Mucosa of stomach (tissue), 1 donor: Measurements from ENCODE around the gene EXOC4.

ENCODE experiments used
- H3K27me3 ChIP-seq: one replicate; pipeline ENCODE4 v1.7.0; 2013; ENCODE audit warnings: mild to moderate bottlenecking, low read length; ENCODE audit not compliant: control insufficient read depth, insufficient read depth
- H3K36me3 ChIP-seq: one replicate; pipeline ENCODE4 v1.7.0; 2013; ENCODE audit warnings: low read length; ENCODE audit not compliant: control insufficient read depth, insufficient read depth
- H3K4me1 ChIP-seq: one replicate; pipeline ENCODE4 v1.7.0; 2013; ENCODE audit warnings: mild to moderate bottlenecking, low read length; ENCODE audit not compliant: control insufficient read depth, insufficient read depth
- H3K4me3 ChIP-seq: one replicate; pipeline ENCODE4 v1.7.0; 2013; ENCODE audit warnings: low read length
- H3K9ac ChIP-seq: one replicate; pipeline ENCODE4 v1.7.0; 2013; ENCODE audit warnings: mild to moderate bottlenecking, low read length, moderate library complexity
- H3K9me3 ChIP-seq: one replicate; pipeline ENCODE4 v1.7.0; 2013; ENCODE audit warnings: mild to moderate bottlenecking, low read length, moderate library complexity; ENCODE audit not compliant: control insufficient read depth
- donor health status: Pancreatic carcinoma.

The EXOC4 gene

GRCh38 chr7:133437544-133437943, 184.7 kb downstream of the EXOC4 start:
- no peaks in the 10 kb centered on the region for H3K27me3 ChIP-seq

GRCh38 chr7:133442818-133443217, 189.9 kb downstream of the EXOC4 start:
- Histone ChIP-seq H3K36me3 (no peaks in the 10 kb centered on the region), H3K4me3 (no peak overlapping the region)

More at GRCh38 chr7:133437544-133437943, 184.7 kb downstream of the EXOC4 start:
- Histone ChIP-seq H3K4me3 (no peak overlapping the region), H3K9ac (no peak overlapping the region), H3K4me1 (no peaks in the 10 kb centered on the region), H3K9me3 (no peaks in the 10 kb centered on the region), H3K36me3 (no peaks in the 10 kb centered on the region)

GRCh38 chr7:133445617-133446016, 192.7 kb downstream of the EXOC4 start:
- no peaks in the 10 kb centered on the region for H3K36me3 ChIP-seq
- H3K27me3 ChIP-seq, result no peaks in the 10 kb centered on the region
- no peak overlapping the region for H3K4me3 ChIP-seq
- no peaks in the 10 kb centered on the region for H3K9me3 ChIP-seq
- no peaks in the 10 kb centered on the region for H3K4me1 ChIP-seq
- H3K9ac ChIP-seq, result no peak overlapping the region

More at GRCh38 chr7:133442818-133443217, 189.9 kb downstream of the EXOC4 start:
- H3K4me1 ChIP-seq, result no peaks in the 10 kb centered on the region
- H3K9me3 ChIP-seq, result no peaks in the 10 kb centered on the region
- H3K27me3 ChIP-seq, result no peaks in the 10 kb centered on the region
- H3K9ac ChIP-seq, result no peak overlapping the region

GRCh38 chr7:133448012-133448411, 195.1 kb downstream of the EXOC4 start:
- Histone ChIP-seq H3K9ac (no peak overlapping the region), H3K4me3 (no peak overlapping the region), H3K27me3 (no peaks in the 10 kb centered on the region), H3K4me1 (no peaks in the 10 kb centered on the region), H3K36me3 (no peaks in the 10 kb centered on the region), H3K9me3 (no peaks in the 10 kb centered on the region)

GRCh38 chr7:133452577-133452976, 199.7 kb downstream of the EXOC4 start:
- H3K4me1 ChIP-seq, result no peaks in the 10 kb centered on the region
- no peaks in the 10 kb centered on the region for H3K9me3 ChIP-seq
- no peak overlapping the region for H3K4me3 ChIP-seq
- no peaks in the 10 kb centered on the region for H3K36me3 ChIP-seq
- H3K27me3 ChIP-seq, result no peaks in the 10 kb centered on the region
- no peak overlapping the region for H3K9ac ChIP-seq

- H3K4me3 ChIP-seq, result no peak overlapping the region
- H3K9ac ChIP-seq, result no peak overlapping the region
- no peaks in the 10 kb centered on the region for H3K27me3 ChIP-seq
- H3K36me3 ChIP-seq, result no peaks in the 10 kb centered on the region
- H3K9me3 ChIP-seq, result no peaks in the 10 kb centered on the region
- H3K4me1 ChIP-seq, result no peaks in the 10 kb centered on the region
These were observed 205.8 kb downstream of the EXOC4 start for GRCh38 chr7:133458688-133459087.

- H3K36me3 ChIP-seq, result no peaks in the 10 kb centered on the region
- no peaks in the 10 kb centered on the region for H3K9me3 ChIP-seq
- no peak overlapping the region for H3K9ac ChIP-seq
- no peak overlapping the region for H3K4me3 ChIP-seq
- H3K27me3 ChIP-seq, result no peaks in the 10 kb centered on the region
- H3K4me1 ChIP-seq, result no peaks in the 10 kb centered on the region
These were observed 208.5 kb downstream of the EXOC4 start for GRCh38 chr7:133461421-133461820.

- no peak overlapping the region for H3K9ac ChIP-seq
- H3K27me3 ChIP-seq, result no peaks in the 10 kb centered on the region
- no peak overlapping the region for H3K4me3 ChIP-seq
- H3K36me3 ChIP-seq, result no peaks in the 10 kb centered on the region
- no peaks in the 10 kb centered on the region for H3K4me1 ChIP-seq
- H3K9me3 ChIP-seq, result no peaks in the 10 kb centered on the region
These were observed 222.8 kb downstream of the EXOC4 start for GRCh38 chr7:133475655-133476054.

GRCh38 chr7:133477791-133478190, 224.9 kb downstream of the EXOC4 start:
- no peak overlapping the region for H3K9ac ChIP-seq
- H3K4me1 ChIP-seq, result no peaks in the 10 kb centered on the region

GRCh38 chr7:133478591-133479135, 225.8 kb downstream of the EXOC4 start:
- Histone ChIP-seq H3K4me3 (no peak overlapping the region), H3K9ac (no peak overlapping the region), H3K27me3 (no peaks in the 10 kb centered on the region), H3K9me3 (no peaks in the 10 kb centered on the region), H3K4me1 (no peaks in the 10 kb centered on the region), H3K36me3 (no peaks in the 10 kb centered on the region)

More at GRCh38 chr7:133477791-133478190, 224.9 kb downstream of the EXOC4 start:
- no peaks in the 10 kb centered on the region for H3K36me3 ChIP-seq
- no peaks in the 10 kb centered on the region for H3K27me3 ChIP-seq
- no peak overlapping the region for H3K4me3 ChIP-seq
- no peaks in the 10 kb centered on the region for H3K9me3 ChIP-seq

- Histone ChIP-seq H3K4me1 (no peaks in the 10 kb centered on the region), H3K4me3 (no peak overlapping the region), H3K9ac (no peak overlapping the region), H3K27me3 (no peaks in the 10 kb centered on the region), H3K36me3 (no peaks in the 10 kb centered on the region), H3K9me3 (no peaks in the 10 kb centered on the region)
These were observed 226.7 kb downstream of the EXOC4 start for GRCh38 chr7:133479456-133480065.

- Histone ChIP-seq H3K36me3 (no peaks in the 10 kb centered on the region), H3K4me1 (no peaks in the 10 kb centered on the region), H3K9ac (no peak overlapping the region)
These were observed 228.0 kb downstream of the EXOC4 start for GRCh38 chr7:133480868-133481267.

More at GRCh38 chr7:133480868-133481267, 228.0 kb downstream of the EXOC4 start:
- Histone ChIP-seq H3K4me3 (no peak overlapping the region), H3K27me3 (no peaks in the 10 kb centered on the region), H3K9me3 (no peaks in the 10 kb centered on the region)
